ENCODE results near the gene AARSD1.
"Not testable (repeated sequence)": the region's sequence is repeated elsewhere in the genome, so short reads cannot be mapped to it uniquely, and the experiment has no call there.

The AARSD1 gene

DNA sequence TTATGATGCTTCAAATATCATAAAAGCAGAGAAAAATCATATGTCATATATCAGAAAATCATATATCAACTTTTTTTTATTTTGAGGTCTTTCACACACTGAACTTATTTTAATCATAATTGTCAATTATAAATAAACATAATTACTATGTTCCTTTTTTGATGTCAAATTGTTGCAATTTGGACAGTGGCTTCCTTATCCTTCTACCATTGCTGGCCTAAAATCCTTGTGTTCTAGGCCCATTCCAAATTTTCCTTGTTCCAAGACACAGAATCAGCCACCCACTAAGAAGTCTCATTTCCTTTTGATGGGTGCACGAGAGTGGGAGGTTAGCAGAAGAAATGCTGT is 34.8 kb downstream of the AARSD1 start:
- Histone ChIP-seq H3K9me3 (replicated peaks; ENCODE audit: low read length) (no peaks in the 10 kb centered on the region), H3K36me3 (ENCODE audit: insufficient read depth, low read length) (no peaks in the 10 kb centered on the region), H3K4me3 (ENCODE audit: low read length) (no peak overlapping the region), H3K4me1 (ENCODE audit: control insufficient read depth, insufficient read depth, low read length) (peaks cover 8% of the 10 kb centered on the region), H3K27me3 (ENCODE audit: control insufficient read depth, insufficient read depth, low read length) (peaks cover 14% of the 10 kb centered on the region), H3K4me2 (ENCODE audit: low read length) (no peak overlapping the region), H3K9ac (ENCODE audit: low read depth, low read length) (no peak overlapping the region)

- Histone ChIP-seq H3K4me1 (ENCODE audit: control insufficient read depth, insufficient read depth, low read length) (peaks cover 8% of the 10 kb centered on the region), H3K4me3 (ENCODE audit: low read length) (no peak overlapping the region), H3K36me3 (ENCODE audit: insufficient read depth, low read length) (no peaks in the 10 kb centered on the region), H3K9ac (ENCODE audit: low read depth, low read length) (no peak overlapping the region), H3K27me3 (ENCODE audit: control insufficient read depth, insufficient read depth, low read length) (peaks cover 11% of the 10 kb centered on the region), H3K4me2 (ENCODE audit: low read length) (peak overlapping the region; percentile 6), H3K9me3 (replicated peaks; ENCODE audit: low read length) (no peaks in the 10 kb centered on the region)
Observed at GRCh38 chr17:42928714-42929496, 35.3 kb downstream of the AARSD1 start.

DNA sequence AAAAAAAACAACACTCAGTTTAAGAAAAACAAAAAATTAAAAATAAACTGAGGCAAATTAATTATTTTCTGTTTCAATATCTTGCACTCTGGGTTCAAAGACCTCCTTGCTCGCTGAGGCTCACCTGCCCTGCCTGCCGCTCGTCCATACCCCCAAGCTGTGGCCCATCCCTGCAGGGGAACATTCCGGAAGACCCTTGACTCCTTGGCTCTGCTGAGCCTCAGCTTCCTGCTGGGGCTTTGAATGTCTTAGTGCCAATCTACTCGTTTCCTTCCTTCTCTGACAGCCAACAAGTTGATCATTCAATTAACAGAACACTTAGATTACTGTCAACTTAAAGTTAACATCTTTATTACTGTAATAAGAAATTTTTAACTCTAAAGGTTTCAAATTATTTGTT is 39.4 kb downstream of the AARSD1 start:
- H3K27me3 ChIP-seq (ENCODE audit: control insufficient read depth, insufficient read depth, low read length): peaks cover 29% of the 10 kb centered on the region

GRCh38 chr17:42923472-42923871 is 40.8 kb downstream of the AARSD1 start:
- H3K27me3 ChIP-seq (ENCODE audit: control insufficient read depth, insufficient read depth, low read length): peaks cover 38% of the 10 kb centered on the region
- H3K9me3 ChIP-seq (replicated peaks; ENCODE audit: low read length); H3K4me2 ChIP-seq (ENCODE audit: low read length); H3K9ac ChIP-seq (ENCODE audit: low read depth, low read length); H3K36me3 ChIP-seq (ENCODE audit: insufficient read depth, low read length); H3K4me1 ChIP-seq (ENCODE audit: control insufficient read depth, insufficient read depth, low read length); H3K4me3 ChIP-seq (ENCODE audit: low read length): not testable (repeated sequence)

More for the DNA sequence above, 39.4 kb downstream of the AARSD1 start:
- H3K4me1 ChIP-seq (ENCODE audit: control insufficient read depth, insufficient read depth, low read length): peaks cover 8% of the 10 kb centered on the region
- H3K9me3 ChIP-seq (replicated peaks; ENCODE audit: low read length): no peaks in the 10 kb centered on the region
- no peaks in the 10 kb centered on the region for H3K36me3 ChIP-seq (ENCODE audit: insufficient read depth, low read length)
- H3K4me3 ChIP-seq (ENCODE audit: low read length): no peak overlapping the region
- H3K9ac ChIP-seq (ENCODE audit: low read depth, low read length): no peak overlapping the region
- no peak overlapping the region for H3K4me2 ChIP-seq (ENCODE audit: low read length)

DNA sequence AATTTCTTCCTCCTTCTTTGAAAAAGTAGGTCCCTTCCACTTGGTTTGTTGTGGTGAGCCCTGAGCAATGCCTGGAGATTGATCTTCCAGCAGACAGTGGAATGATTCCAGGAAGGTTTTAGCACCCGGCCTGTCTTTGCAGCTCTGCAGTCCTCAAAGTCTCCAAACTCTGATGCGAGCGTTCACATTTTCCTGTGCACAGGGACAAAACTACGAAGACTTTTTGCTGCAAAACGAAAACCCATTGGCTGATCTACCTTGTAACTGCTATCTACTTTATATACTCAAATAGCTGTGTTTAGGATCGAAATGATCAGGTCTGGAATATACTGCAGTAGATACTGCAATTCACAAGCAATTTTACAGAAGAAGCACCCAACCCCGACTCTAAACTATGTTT is 42.0 kb downstream of the AARSD1 start:
- Histone ChIP-seq H3K9me3 (replicated peaks; ENCODE audit: low read length) (no peaks in the 10 kb centered on the region), H3K4me2 (ENCODE audit: low read length) (no peak overlapping the region), H3K27me3 (ENCODE audit: control insufficient read depth, insufficient read depth, low read length) (peaks cover 38% of the 10 kb centered on the region), H3K36me3 (ENCODE audit: insufficient read depth, low read length) (no peaks in the 10 kb centered on the region), H3K4me1 (ENCODE audit: control insufficient read depth, insufficient read depth, low read length) (no peaks in the 10 kb centered on the region), H3K9ac (ENCODE audit: low read depth, low read length) (no peak overlapping the region), H3K4me3 (ENCODE audit: low read length) (no peak overlapping the region)

GRCh38 chr17:42920922-42921321 is 43.3 kb downstream of the AARSD1 start:
- Histone ChIP-seq H3K4me2 (ENCODE audit: low read length) (no peak overlapping the region), H3K9ac (ENCODE audit: low read depth, low read length) (no peak overlapping the region), H3K9me3 (replicated peaks; ENCODE audit: low read length) (no peaks in the 10 kb centered on the region), H3K36me3 (ENCODE audit: insufficient read depth, low read length) (no peaks in the 10 kb centered on the region), H3K4me1 (ENCODE audit: control insufficient read depth, insufficient read depth, low read length) (no peaks in the 10 kb centered on the region), H3K4me3 (ENCODE audit: low read length) (no peak overlapping the region), H3K27me3 (ENCODE audit: control insufficient read depth, insufficient read depth, low read length) (peaks cover 38% of the 10 kb centered on the region)

- Histone ChIP-seq H3K4me1 (ENCODE audit: control insufficient read depth, insufficient read depth, low read length) (no peaks in the 10 kb centered on the region), H3K36me3 (ENCODE audit: insufficient read depth, low read length) (no peaks in the 10 kb centered on the region), H3K9ac (ENCODE audit: low read depth, low read length) (no peak overlapping the region), H3K4me3 (ENCODE audit: low read length) (no peak overlapping the region), H3K4me2 (ENCODE audit: low read length) (no peak overlapping the region), H3K27me3 (ENCODE audit: control insufficient read depth, insufficient read depth, low read length) (peaks cover 38% of the 10 kb centered on the region), H3K9me3 (replicated peaks; ENCODE audit: low read length) (no peaks in the 10 kb centered on the region)
Observed at GRCh38 chr17:42920106-42920900, 44.0 kb downstream of the AARSD1 start.

- not testable (repeated sequence) for H3K9ac ChIP-seq (ENCODE audit: low read depth, low read length); H3K4me2 ChIP-seq (ENCODE audit: low read length); H3K9me3 ChIP-seq (replicated peaks; ENCODE audit: low read length); H3K4me1 ChIP-seq (ENCODE audit: control insufficient read depth, insufficient read depth, low read length); H3K4me3 ChIP-seq (ENCODE audit: low read length); H3K36me3 ChIP-seq (ENCODE audit: insufficient read depth, low read length)
- peaks cover 38% of the 10 kb centered on the region for H3K27me3 ChIP-seq (ENCODE audit: control insufficient read depth, insufficient read depth, low read length)
Observed at GRCh38 chr17:42919522-42920077, 44.7 kb downstream of the AARSD1 start.

DNA sequence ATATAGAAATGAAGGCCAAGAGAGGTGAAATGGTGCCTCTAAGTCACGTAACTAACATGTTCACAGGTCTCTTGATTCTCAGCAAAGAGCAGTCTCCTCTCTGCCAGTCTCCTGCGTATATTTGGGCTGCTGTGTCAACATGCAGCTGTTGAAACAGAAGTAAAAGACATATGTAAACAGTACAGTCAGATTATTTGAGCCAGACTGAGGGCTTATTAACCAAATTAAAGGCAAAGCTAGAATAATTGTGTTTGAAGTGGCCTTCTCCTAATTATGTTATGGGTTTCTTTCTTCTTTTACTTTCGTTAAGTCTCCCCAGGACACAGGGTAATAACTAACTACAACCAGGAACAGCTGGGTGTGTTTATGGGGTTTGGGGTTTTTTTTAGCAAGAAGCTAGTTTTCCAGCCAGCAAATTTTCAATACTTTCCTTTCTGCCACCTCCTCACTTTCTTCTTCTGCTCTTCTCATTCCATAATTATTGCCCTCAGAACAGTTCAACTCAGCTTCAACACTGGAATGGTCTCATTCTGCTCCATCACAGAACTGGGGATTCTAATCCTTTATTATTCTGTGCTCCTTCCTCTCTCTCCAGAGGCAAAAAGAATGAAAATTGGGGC is 45.2 kb downstream of the AARSD1 start:
- Histone ChIP-seq H3K4me1 (ENCODE audit: control insufficient read depth, insufficient read depth, low read length) (no peaks in the 10 kb centered on the region), H3K9me3 (replicated peaks; ENCODE audit: low read length) (no peaks in the 10 kb centered on the region), H3K9ac (ENCODE audit: low read depth, low read length) (no peak overlapping the region), H3K4me2 (ENCODE audit: low read length) (no peak overlapping the region), H3K4me3 (ENCODE audit: low read length) (no peak overlapping the region), H3K36me3 (ENCODE audit: insufficient read depth, low read length) (no peaks in the 10 kb centered on the region), H3K27me3 (ENCODE audit: control insufficient read depth, insufficient read depth, low read length) (peaks cover 38% of the 10 kb centered on the region)

- H3K4me3 ChIP-seq (ENCODE audit: low read length): no peak overlapping the region
- peaks cover 28% of the 10 kb centered on the region for H3K27me3 ChIP-seq (ENCODE audit: control insufficient read depth, insufficient read depth, low read length)
- H3K36me3 ChIP-seq (ENCODE audit: insufficient read depth, low read length): no peaks in the 10 kb centered on the region
- no peak overlapping the region for H3K9ac ChIP-seq (ENCODE audit: low read depth, low read length)
- no peaks in the 10 kb centered on the region for H3K9me3 ChIP-seq (replicated peaks; ENCODE audit: low read length)
- no peaks in the 10 kb centered on the region for H3K4me1 ChIP-seq (ENCODE audit: control insufficient read depth, insufficient read depth, low read length)
- H3K4me2 ChIP-seq (ENCODE audit: low read length): no peak overlapping the region
Observed at GRCh38 chr17:42917236-42917603, 47.0 kb downstream of the AARSD1 start.

DNA sequence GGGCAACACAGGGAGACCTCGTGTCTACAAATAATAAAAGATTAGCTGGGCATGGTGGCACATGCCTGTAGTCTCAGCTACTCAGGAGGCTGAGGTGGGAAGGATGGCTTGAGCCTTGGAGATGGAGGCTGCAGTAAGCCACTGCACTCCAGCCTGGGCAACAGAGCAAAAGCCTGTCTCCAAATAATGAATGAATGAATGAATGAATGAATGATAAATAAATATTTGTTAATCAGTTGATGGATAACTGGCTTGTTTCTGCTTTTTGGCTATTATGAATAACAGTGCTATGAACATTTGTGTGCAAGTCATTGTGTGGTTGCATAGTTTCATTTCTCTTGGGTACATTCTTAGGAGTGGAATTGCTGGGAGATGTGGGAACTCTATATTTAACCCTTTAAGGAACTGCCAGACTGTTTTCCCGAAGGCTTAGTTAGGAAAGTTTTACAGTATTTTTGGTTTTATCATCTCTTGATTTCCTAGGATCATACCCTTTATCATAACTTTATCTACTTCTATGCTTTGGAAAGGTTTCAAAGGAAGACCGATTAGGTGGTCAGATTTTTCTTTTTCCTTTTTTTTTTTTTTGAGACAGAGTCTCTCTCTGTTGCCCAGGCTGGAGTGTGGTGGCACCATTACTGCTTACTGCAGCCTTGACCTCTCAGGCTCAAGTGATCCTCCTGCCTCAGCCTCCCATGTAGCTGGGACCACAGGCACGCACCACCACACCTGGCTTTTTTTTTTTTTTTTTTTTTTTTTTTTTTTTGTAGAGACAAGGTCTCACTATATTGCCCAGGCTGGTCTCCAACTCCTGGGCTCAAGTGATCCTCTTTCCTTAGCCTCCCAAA is 47.6 kb downstream of the AARSD1 start:
- not testable (repeated sequence) for H3K4me1 ChIP-seq (ENCODE audit: control insufficient read depth, insufficient read depth, low read length); H3K36me3 ChIP-seq (ENCODE audit: insufficient read depth, low read length); H3K4me2 ChIP-seq (ENCODE audit: low read length); H3K4me3 ChIP-seq (ENCODE audit: low read length); H3K9me3 ChIP-seq (replicated peaks; ENCODE audit: low read length); H3K9ac ChIP-seq (ENCODE audit: low read depth, low read length)
- H3K27me3 ChIP-seq (ENCODE audit: control insufficient read depth, insufficient read depth, low read length): peaks cover 32% of the 10 kb centered on the region

Measured in skeletal muscle satellite cell (primary cell).